ENCODE measurements around the gene MTARC2.

DNA sequence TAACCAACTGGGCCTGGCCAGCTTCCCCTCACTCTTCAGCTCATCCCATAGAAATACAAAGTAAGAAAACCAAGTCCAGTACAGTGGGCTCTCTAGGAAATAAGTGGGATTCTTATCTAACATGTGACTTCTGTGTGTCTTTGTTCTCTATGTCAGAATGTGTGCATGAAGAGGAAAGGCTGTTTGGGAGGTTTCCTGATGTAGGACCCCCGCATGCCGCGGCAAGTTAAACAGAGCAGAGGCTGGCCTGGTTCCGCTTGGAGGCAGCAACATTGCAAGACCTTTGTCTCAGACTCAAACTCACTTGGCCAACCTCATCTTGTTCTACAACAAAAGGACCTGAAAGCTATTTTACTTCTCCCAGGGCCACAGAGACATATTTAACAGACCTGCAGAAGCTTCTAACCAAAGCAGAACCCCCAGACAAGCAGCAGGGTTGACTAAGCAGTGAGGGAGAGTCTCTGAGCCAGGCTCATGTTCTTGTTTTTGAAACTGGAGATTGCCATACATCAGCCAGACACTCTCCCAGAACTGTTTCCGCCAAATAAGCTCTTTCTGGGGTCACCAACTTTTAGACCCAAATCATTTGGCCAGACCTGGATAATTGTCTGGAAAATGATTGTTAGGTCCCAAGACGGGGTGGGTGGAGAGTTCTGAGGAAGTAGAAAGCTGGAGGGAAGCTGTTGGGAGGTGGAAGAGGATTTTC lies 6.2 kb downstream of the MTARC2 start:
- TF ChIP-seq POLR2A (IDR thresholded peaks at IDR 0.05; ENCODE audit: low read depth, low read length) = no peak
- no peak for TF ChIP-seq POLR2AphosphoS5 (IDR thresholded peaks at IDR 0.05; ENCODE audit: low read depth, low read length)
